GM19025 (cell line): ENCODE data around the gene SSH3.

Source experiments
- ATAC-seq: cut with Tn5 transposase; IDR thresholded peaks from one replicate; pipeline ENCODE4 v1.9.1; 2021; ENCODE audit warnings: mild to moderate bottlenecking, low read depth, moderate library complexity; ENCODE audit not compliant: unreplicated experiment

SSH3 gene

GRCh38 chr11:67323526-67323925 is 20.2 kb downstream of the SSH3 start:
- ATAC-seq: no peak

- no peak for ATAC-seq
Observed at GRCh38 chr11:67332081-67332691, 28.9 kb downstream of the SSH3 start.

GRCh38 chr11:67337257-67337656 is 33.9 kb downstream of the SSH3 start:
- ATAC-seq: no peak

GRCh38 chr11:67344264-67344663 is 40.9 kb downstream of the SSH3 start:
- ATAC-seq: no peak

- no peak for ATAC-seq
Observed at GRCh38 chr11:67345247-67345919, 42.1 kb downstream of the SSH3 start.

- no peak for ATAC-seq
Observed at GRCh38 chr11:67345920-67346819, 42.8 kb downstream of the SSH3 start.

- ATAC-seq: no peak
Observed at GRCh38 chr11:67347964-67348749, 44.8 kb downstream of the SSH3 start.

GRCh38 chr11:67349036-67349435 is 45.7 kb downstream of the SSH3 start:
- ATAC-seq: no peak

- no peak for ATAC-seq
Observed at GRCh38 chr11:67349457-67349856, 46.1 kb downstream of the SSH3 start.

GRCh38 chr11:67349928-67350465 is 46.7 kb downstream of the SSH3 start:
- no peak for ATAC-seq

GRCh38 chr11:67351275-67352005 is 48.1 kb downstream of the SSH3 start:
- ATAC-seq: no peak

GRCh38 chr11:67352546-67353316 is 49.4 kb downstream of the SSH3 start:
- peak; percentile 2 for ATAC-seq

GRCh38 chr11:67353317-67354074 is 50.2 kb downstream of the SSH3 start, which contains the start of gene POLD4:
Gene POLD4, minus strand, starts transcription at chr11:67353546. Its CDS starts 147 bp downstream, at chr11:67353399.
- peak; percentile 74 for ATAC-seq

GRCh38 chr11:67354075-67355022 is 51.0 kb downstream of the SSH3 start:
- no peak for ATAC-seq

- no peak for ATAC-seq
Observed at GRCh38 chr11:67355023-67355793, 51.9 kb downstream of the SSH3 start.

- no peak for ATAC-seq
Observed at GRCh38 chr11:67355794-67356386, 52.6 kb downstream of the SSH3 start.
